Measurements from ENCODE around the gene XXYLT1.
A peak's percentile ranks its signal among the peaks of the same experiment; 100 is the strongest.

XXYLT1 gene

DNA sequence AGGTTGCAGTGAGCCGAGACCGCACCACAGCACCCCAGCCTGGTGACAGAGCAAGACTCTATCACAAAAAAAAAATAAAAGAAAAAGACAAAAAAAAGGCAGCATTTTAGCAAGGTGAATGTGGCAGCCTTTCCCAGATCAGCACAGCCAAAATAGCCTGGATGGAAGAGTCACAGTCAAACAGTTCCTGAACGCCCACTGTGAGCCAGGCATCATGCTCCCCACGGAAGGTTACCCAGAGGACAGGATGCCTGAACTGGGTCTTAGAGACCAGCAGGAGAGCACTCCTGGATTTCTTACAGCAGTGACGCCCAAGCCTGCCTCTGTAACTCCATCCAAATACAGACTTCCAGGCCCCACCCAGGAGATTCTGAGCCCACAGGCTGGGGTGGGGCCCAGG, 4.5 kb downstream of the XXYLT1 start:
- no peak for DNase-seq

DNA sequence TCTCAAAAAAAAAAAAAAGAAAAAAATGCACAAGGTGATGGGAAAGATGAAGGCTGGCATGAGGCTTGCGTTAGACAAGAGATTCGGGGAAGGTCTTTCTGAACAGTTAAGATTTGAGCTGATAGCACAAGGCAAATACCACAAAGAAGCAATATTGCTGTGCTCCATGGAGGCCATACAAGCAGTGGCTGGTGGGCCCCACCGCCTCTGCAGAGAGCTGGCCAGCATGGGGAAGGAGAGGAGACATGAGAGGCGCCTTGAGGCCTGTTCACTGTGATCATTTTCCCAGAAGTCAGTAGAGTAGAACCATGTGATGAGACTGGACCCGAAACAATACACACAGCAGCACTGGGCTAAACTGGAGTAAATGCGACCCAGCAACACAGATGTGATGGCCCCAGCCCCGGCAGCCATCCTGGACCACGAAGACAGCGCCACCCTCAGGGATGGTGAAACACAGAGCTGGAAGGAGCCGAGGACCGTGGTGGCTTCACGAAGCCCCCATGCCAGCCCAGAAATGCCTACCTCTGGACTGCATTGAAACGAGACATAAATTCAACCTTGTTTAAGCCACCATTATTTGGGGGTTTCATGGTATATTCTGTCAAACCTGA, 5.5 kb downstream of the XXYLT1 start:
- no peak for DNase-seq

DNA sequence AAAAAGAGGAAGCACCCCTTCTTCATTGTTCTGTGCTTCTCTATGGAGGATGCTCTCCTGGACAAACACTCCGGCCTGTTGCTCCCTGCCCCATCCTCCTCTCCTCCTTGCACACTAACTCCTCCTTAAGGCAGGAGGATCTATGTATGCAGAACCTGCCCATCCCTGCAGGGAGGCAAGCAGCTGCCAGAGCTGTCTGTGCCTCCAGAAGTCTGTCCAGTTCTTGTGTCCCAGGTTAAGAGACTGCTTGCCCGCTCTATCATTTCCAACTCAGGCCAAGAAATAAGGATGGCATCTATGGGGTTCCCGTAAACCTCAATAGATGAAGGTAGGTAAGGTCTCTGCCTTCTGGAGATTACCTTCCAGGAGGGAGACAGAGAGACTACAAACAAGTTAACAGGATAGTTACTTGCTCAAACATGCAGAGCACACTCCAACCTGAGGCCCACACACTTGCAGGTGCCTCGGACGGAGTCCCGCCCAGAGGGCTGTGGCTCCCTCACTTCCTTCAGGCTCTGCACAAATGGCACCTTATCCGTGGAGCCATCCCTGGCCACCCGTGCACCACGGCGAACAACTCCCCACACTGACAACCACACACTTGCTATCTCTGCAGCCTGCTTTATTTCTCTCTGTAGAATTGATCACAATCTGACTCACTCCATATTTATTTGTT, 6.9 kb downstream of the XXYLT1 start:
- DNase-seq = no peak

DNA sequence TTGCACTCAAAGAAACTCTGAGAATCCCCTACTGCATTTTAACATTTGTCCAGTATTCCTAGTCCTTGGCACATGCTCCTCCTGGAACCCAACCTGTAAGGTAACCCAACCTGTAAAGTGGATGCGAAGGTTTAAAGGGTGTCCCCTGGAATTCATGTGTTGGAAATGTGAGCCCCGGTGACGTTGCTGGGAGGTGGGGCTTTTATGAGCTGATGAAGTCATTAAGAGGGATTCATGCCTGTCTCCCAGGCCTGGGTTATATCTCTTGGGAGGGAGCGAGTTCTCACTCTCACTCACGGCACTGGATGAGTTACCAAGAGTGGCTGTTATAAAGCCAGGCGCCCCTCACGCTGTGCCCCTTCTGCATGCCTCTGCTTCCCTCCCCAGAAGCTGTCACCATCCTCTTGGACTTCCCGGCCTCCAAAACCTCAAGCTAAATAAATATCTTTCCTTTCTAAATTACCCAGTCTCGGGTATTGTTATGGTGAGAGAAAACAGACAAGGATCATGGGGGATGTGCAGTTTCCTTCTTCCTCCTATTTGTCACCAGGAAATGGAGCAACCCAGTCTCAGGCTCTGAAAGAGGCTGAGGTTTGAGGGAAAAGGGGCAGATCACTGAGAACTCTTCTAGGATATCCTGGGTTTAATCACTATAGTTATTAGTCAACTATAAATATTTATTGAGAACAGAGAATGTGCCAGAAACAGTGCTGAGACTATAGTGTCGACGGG, 7.6 kb downstream of the XXYLT1 start:
- no peak for DNase-seq

DNA sequence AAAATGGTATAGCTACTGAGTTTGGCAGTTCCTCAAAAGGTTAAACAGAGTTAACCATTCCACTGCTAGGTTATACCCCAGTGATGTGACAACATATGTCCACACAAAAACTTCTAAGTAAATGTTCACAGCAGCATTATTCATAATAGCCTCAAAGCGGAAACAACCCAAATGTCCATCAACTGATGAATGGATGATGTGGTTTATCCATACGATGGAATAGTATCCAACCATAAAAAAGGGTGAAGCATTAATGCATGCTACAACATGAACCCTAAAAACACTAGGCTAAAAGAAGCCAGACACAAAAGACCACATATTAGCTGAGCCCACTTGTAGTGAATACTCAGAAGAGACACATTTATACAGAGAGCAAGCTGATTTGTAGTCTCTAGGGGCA, 9.0 kb downstream of the XXYLT1 start:
- DNase-seq = no peak

DNA sequence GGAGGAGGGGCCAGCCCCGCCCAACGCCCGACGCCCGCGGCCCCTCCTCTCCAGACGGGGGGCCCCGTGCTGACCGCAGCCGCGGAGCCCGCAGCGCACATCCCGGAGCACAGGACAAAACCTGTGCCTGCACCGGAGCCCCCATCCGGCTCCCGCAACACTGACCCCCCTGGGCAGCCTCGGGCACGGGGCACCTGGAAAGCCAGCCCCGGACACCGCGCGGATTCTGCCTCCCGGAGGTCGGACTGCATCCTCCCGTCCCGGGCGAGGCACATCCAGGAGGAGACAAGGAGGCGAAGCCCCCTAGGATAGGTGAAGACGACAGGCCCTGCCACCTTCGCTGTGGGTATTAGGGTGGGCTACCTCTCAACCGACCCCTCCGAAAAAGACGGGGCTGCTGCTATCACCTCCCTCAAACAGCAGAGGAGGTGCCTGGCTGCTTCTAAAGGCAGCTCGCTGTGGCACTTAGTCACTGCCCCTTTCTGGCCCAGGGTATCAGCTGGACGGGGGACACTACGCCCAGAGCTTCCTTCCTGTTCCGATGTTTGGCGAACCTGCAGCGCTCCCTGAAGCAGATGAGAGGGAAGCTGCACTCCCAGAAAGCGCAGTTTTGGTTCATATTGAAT, 10.6 kb downstream of the XXYLT1 start:
- DNase-seq = no peak

DNA sequence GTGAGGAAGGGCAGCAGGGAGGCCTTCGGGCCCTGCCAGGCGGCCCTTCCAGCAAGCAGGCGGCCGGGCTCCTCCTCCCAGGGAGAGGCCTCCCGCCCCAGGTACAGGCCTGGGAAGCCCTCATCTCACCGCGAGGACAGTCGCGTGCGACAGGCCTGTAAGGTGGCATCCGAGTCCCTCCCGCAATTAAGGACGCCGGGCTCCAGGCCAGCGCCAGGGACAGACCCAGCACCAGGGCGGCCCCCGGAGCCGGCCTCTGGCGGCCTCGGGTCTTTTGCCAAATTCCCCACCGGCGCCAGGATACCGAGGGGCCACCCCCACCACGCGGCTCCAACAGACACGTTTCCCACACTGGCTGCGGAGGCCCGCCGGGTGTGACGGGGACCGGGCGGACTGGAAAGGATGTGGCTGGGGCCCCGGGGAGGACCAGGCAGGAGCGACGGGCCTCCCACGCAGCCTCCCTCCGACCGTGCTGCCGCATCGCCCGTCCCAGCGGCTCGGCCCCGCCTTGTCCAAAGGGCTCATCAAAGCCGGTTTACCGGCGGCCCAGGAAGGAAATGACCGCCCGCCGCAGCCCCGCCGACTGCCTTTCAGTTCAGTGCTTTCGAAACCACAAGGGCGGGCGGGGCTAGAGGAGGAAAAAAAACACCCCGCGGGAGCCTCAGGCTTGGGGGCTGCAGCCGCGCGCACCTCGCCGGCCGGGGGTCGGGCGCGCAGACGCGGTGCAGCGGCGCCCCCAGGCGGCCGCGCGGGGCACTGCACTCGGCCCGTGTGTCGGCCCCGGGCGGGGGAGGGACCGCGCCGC, 11.3 kb downstream of the XXYLT1 start:
- DNase-seq = peak; percentile 79

DNA sequence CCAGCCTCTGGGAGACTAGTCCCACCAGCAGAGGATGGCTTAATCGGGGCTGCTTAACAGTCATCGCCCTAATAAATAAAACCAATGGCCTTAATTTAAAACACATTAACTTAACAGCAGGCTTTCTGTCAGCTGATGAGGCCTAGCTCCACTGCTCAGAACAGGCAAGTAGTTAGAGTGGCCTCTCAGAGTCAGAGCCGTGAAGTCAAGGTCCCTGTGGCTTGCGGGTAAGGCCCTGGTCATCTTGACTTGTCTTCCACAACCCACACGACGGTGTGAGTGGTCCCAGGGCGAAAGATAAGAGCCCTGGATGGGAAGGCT, 11.8 kb downstream of the XXYLT1 start:
- DNase-seq = peak; percentile 10

DNA sequence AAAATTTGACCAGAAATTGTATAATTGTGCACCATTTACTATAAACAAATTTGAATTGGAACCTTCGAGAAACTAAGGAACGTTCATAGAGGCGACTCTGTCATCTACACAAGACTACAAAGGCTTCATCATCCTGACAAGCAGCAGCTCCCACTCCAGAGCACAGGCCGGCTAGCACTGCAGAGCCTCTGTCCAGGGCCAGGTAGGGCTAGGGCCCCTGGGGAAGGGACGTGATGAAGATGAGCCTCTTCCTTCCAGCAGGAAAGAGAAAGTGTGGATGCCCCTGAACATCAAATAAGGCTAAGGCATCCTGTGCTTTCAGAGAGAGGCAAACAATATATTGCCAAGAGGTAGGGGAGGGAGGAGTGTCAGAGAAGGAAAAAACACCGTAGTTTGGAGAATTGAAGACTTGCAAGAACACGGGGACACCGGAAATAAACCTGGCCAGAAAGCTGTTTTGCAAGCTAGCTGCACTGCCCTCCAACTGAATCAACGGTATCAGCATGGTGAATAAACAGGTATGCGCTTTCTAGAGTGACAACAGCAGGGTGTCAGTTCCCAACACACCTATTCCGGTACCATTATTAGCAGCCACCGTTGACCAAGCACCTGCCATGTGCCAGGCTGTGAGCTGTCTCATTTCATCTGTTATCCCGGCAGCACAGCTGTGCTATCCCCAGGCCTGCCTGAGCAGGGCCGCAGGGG, 12.4 kb downstream of the XXYLT1 start:
- no peak for DNase-seq

DNA sequence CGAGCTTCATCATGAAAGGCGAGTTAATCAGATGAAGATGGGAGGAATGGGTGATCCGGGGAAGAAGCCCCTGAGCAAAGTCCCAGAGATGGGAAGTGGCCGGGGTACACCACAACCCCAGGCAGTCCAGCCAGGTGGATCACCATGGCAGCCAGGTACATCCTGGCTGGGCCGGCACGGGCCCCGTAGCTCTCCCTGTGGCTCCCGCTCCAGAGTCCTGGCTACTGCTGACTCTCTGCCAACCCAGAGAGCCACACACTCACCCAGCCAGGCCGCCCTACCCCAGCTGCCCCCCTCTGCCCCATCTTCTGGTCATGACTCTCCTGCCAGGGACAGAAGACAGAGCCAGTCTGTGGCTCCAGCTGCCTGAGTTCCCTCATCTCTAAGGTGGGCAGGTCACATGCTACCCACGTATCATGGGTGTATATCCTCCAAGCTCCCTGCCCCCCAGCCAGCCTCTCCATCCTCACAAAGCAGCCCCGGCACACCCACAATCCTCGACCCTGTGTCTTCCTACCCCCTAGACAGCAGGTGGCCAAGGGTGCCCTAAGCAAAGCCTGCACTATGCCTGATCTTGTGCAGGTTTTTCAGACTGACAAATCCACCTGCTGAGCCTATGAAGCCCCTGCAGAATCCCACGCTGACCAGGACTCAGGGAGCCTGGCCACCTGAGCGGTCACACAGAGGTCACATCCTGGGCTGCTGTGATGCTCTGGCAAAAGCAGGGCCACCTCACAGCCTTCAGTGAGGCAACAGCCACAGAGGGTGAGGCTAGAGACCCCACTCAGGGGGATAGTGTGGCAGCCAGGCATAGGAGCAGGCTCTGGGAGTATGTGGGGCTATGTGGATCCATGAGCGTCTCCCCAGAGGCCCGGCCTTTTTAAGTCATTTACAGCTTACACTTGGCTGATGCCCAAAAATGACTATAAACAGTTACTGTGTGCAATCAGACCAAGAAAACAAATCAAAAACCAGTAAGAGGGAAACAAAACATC, 13.2 kb downstream of the XXYLT1 start:
- DNase-seq = no peak

DNA sequence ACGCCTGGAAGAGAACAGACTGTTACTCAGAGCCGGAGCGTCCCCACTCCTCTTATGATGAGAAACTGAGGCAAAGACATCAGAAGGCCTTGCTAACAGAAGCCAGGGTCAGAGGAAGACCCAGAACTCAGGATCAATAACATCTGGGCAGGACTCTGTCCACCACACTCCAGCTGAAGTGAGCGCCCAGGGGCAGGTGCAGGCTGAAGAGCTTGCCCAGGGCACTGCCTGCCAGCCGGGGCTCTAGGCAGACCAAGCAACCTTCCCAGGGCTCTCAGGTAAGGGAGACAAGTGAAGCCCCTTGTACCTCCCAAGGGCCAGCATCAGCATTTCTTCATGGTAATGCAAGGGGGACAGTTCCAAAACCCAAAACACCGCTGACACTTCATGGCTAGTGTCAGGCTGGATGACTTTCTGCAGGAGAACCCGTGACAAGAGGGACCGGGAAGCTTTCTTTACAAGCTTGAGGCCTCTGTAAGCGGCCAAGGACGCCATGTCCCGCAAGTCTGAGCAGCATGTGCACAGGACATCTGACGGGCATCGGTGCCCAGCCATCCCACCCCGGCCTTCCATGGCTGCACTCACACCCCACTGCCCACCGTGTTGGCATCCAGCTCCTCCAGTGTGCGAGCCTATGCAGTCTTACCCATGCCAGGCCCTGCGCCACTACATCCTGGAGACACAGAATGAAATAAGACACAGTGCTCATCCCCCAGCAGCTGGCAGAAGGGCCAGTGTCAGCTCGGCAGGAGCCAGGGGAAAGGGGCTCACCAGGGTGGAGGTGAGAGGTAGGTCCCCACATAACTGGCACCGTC, 14.1 kb downstream of the XXYLT1 start:
- DNase-seq = no peak

DNA sequence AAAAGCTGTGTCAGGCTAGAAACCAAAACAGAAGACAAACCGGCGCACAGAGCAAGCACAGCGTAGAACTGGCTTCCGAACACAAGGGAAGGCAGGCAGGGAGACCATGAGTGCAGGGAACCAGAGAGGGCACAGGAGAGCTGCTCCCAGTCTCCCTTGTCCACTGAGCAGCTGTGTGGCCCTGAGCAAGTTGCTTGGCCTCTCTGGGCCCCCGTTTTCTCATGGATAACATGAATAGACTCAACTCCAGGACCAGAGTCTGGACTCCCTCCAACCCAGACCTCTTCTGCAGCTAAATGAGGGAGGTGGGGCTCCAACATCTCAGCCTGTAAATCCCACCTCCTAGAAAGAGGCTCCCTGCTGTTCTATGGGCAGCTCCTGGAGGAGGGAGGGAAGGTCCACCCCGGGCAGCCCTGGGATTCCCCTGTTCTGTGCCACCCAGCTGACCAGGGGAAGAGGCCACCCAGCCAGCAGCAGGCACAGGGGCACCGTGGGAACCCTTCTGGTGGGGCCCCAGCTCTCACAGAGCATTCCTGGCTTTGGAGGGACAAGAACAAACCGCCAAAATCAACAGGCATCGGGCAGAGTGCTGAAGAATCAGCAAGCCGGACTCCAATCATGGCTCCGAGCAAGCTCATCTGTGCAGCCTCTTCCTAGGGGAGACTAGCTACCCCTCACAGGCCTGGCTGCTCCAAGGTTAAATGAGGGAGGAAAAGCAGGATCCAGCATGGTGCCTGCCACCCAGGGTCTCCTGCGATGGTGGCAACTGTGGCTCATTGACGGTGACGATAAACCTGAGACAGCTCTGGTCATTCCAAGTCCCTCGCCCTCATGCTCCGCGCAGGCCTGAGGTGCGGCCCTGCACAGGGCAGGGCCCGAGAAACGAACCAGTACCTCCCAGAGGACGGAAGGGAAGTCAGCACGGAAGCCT, 15.1 kb downstream of the XXYLT1 start:
- DNase-seq = no peak

DNA sequence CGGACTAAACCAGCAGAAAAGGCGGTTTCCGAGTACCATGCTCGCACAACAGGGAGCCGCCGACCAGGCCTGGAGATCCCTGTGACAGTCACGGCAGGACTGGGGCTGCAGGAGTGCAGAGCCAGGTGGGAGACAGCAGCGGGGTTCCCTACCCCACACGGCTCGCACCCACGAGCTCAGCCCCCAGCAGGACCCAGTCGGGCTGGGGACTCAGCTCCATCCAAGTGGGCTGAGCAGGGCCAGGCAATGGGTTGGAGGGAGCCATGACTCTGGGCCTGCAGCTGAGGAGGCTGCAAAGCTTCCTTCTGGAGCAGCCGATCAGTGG, 15.8 kb downstream of the XXYLT1 start:
- DNase-seq = no peak

DNA sequence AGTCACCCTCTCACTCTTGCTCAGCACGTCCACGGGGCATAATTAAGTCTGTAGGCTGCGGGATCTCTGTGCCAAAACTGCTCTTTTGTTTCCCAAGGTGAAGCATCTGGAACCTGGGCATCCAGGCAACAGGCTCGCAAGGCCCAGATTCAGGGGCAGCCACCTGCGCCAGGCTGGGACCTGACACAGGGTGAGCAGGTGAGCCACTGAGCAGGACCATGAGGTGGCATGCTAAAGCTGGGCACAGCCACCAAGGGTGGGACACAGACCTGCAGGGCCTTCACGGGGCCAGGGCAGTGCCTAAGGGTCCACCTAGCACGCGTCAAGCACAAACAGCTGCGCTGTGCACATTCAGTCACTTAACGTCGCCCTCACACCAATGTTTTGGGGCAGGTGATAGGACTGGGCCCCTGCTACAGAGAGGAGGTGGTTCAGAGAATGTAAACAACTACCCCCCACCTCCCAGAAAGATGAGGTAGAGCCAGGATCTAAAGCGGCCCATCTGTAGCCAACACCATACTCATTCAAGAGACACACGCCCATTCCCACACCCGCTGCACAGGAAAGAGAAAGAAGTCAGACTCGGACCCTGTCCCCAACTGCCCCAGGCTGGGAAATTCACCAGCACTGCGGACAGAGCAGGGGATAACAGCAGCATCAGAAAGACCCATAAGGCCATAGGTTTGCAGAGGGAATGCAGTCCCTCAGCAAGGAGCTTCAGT, 16.3 kb downstream of the XXYLT1 start:
- no peak for DNase-seq

DNA sequence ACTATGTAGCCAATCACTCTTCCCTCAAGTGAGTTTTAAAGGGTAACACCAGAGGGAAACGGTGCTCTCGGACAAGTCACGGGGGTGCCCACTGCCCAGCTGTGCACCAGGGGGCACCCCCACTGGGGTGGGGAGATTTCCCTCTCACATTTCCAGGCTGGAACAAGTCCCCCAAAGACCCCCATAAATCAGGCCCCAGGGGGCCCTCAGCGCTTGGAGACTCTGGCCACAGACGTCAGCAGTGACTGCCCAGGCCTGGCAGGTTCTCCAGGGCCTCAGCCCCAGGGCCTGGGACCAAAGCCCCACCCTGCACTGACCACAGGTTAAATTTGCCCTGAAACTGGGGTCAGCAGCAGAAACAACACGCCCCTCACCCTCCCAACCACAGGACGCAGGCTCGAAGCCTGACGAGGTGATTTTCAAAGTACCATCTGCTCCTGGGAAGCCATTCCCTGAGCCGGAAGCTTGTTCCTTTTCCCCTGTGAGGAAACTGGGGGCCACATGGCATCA, 17.0 kb downstream of the XXYLT1 start:
- no peak for DNase-seq

DNA sequence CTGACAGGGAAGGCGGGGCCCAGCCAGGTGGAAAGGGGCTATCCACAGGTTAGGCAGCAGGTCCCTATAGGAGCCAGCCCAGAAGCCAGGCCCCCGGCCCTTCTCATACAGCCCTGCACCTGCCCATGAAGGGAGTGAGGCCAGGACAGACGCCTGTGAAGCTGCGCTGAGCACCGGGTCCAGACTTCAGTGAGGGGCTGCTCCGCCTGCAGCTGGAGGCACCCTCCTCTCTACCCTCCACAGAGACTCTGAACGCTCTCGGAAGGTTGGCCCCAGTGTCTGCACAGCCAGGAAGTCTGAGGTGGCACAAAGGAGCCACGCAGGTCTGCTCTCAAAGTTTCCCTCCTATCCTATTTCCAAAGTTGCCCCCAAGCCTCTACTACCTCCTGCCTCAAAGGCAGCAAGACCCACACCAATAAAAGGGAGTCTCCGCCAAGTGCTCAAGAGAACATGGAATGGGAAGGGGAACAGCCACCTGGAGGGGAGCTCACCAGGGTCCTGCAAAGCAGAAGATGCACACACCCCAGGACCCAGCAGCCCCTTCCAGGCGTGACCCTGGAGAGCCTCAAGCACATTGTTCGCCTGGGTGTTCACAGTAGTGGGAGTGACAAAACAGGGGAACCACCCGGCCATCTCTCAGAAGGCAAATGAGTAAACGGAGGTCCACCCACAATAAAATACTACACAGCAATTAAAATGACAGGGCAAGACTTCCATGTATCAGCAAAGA, 19.5 kb downstream of the XXYLT1 start:
- DNase-seq = no peak

DNA sequence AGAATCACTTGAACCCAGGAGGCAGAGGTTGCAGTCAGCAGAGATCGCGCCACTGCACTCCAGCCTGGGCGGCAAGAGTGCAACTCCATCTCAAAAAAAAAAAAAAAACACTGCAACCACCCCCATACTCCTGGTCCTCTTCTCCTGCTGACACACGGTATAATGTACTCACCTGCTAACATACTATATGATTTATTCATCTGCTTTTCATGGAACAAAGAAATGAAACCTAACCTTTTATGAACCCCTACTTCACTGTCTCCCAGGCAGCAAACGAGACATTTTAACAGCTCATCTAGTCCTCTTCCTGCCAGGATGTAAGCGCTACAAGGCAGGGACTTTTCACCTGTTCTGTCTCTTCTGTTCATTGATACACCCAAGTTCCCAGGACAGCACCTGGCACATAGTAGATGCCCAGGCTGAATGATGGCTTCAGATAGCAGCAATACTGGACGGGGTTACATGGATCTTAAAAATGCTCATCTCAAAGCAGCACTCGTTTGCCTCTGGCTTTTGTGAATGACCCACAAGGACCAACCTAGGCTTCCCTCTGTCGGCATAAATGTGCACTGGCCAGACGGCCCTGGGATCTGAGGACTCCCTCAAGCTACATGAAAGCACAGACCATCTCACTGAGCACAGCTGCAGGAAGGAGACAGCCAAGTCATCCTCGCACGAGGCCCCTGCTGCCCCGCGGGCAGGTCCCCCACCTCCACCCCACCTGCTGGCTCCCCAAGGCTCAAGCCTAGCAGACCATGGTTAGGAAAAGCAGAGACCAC, 20.3 kb downstream of the XXYLT1 start:
- no peak for DNase-seq

All from activated effector memory CD4-positive, alpha-beta T cell treated with Interleukin-2 at 50 U/mL for 16 hours (primary cell).